Transverse colon (tissue), 4 donors: Measurements from ENCODE around the gene LAMA5. TPM values are rescaled to one million over a fixed set of nuclear protein-coding genes. Genes with fewer than 3 reads are reported as not detected.

Source experiments
- DNase-seq: peaks from one replicate; pipeline ENCODE4 v3.0.0-alpha.2; 2019
- H3K27ac ChIP-seq, 4 donors: fragments of 200-600 bp; sonication (generic); 2 replicates each; pipeline ENCODE4 v1.5.1; 2016 to 2018; ENCODE audit warnings: inconsistent platforms in 4 of 4
- H3K27me3 ChIP-seq: fragments of 200-600 bp; sonication (generic); 2 replicates; pipeline ENCODE4 v1.5.1; 2017; ENCODE audit warnings: inconsistent platforms
- H3K36me3 ChIP-seq, 4 donors: fragments of 200-600 bp; sonication (generic); 2 replicates each; pipeline ENCODE4 v1.5.1; 2017 to 2019; ENCODE audit warnings: inconsistent platforms in 4 of 4
- H3K4me1 ChIP-seq, 4 donors: fragments of 200-600 bp; sonication (generic); 2 replicates each; pipeline ENCODE4 v1.5.1; 2017 to 2020; ENCODE audit warnings: inconsistent platforms in 4 of 4
- H3K4me3 ChIP-seq, 4 donors: fragments of 200-600 bp; sonication (generic); 1 replicate in 1 of 4; 2 replicates in 3 of 4; pipeline versions ENCODE4 v1.5.1 to v1.6.1; 2017 to 2019; ENCODE audit warnings: inconsistent platforms in 4 of 4
- H3K9me3 ChIP-seq, 2 donors: fragments of 200-600 bp; sonication (generic); 2 replicates each; pipeline ENCODE4 v1.5.1; 2017 to 2019; ENCODE audit warnings: inconsistent platforms in 2 of 2
- CTCF ChIP-seq, 5 experiments: fragments of 200-600 bp in 3 of 5; fragments of 450-650 bp in 2 of 5; sonication (generic) in 3 of 5; IDR thresholded peaks; 1 replicate in 2 of 5; 2 replicates in 3 of 5; pipeline ENCODE4 v1.5.1; 2016 to 2017; ENCODE audit warnings: antibody characterized with exemption in 5 of 5, inconsistent platforms in 3 of 5, mild to moderate bottlenecking in 2 of 5, moderate library complexity in 1 of 5
- EP300 ChIP-seq: sonication (generic); formaldehyde crosslinking; IDR thresholded peaks from one replicate; pipeline ENCODE4 v1.6.1; 2017; ENCODE audit warnings: antibody characterized with exemption, low read depth
- POLR2A ChIP-seq: fragments of 450-650 bp; IDR thresholded peaks from one replicate; pipeline ENCODE4 v1.6.1; 2016; ENCODE audit warnings: antibody characterized with exemption, mild to moderate bottlenecking, moderate library complexity
- POLR2AphosphoS5 ChIP-seq, 3 donors: sonication (generic); formaldehyde crosslinking; IDR thresholded peaks; one replicate each; pipeline ENCODE4 v1.6.1; 2016; ENCODE audit warnings: antibody characterized with exemption in 3 of 3
- WGBS, 2 donors: methylation state at CpG; one replicate each; pipeline ENCODE4 v1.1.5; 2018; ENCODE audit warnings: low coverage in 1 of 2; 5-methylcytosine and 5-hydroxymethylcytosine counted together
- in situ Hi-C, 4 donors: fragments of 200-750 bp; cut with MboI; loops; one replicate each; pipeline versions ENCODE4 v1.15.0 to v1.15.1; 2017; ENCODE audit warnings: low sequenced_read_pairs in 3 of 4, low pct_ligation_motif_present in 1 of 4, low pct_unique_long_range_greater_than_20kb in 1 of 4
- intact Hi-C: fragments of 100-400 bp; cut with DNase I; formaldehyde crosslinking; loops from one replicate; pipeline ENCODE4 v1.15.1; 2023; ENCODE audit warnings: low total_unique reads
- total RNA-seq, 4 donors: library from RNA; depleted of rRNA; stranded (reverse); fragments of >200 nt; gene quantifications; one replicate each; pipeline ENCODE4 v1.1.0, GENCODE V29; 2016

LAMA5 gene
- total RNA-seq, 4 donors from 2014 or later = 33.2 to 269 (median 91.3) TPM

- Histone ChIP-seq H3K9me3 (no peaks in the 10 kb centered on the region), H3K27me3 (no peaks in the 10 kb centered on the region), H3K4me1 (peaks cover 48 to 67% (median 52%) of the 10 kb centered on the region in 4 donors), H3K4me3 (no peak overlapping the region), H3K36me3 (no peaks in the 10 kb centered on the region), H3K27ac (peak overlapping the region; percentile 81 to 88 (median 84))
- intact Hi-C loops = no loop called here
- TF ChIP-seq CTCF (IDR thresholded peaks at IDR 0.05) (no peak), POLR2AphosphoS5 (IDR thresholded peaks at IDR 0.05) (no peak)
- in situ Hi-C loops = no loop called here
- WGBS, 2 donors = 79% methylated on average over 14 of the region's 14 CpGs; no CpG with 5 or more reads in 1 of the 2 donors
- DNase-seq = no peak
Measured at GRCh38 chr20:62354031-62354808, 12.9 kb downstream of the LAMA5 start.

- H3K4me1 ChIP-seq = peaks cover 40 to 60% (median 45%) of the 10 kb centered on the region in 4 donors
- WGBS, 2 donors = 85% methylated on average over 13 of the region's 16 CpGs; no CpG with 5 or more reads in 1 of the 2 donors
- TF ChIP-seq CTCF (IDR thresholded peaks at IDR 0.05) = no peak
- TF ChIP-seq EP300 = no peak
- TF ChIP-seq POLR2AphosphoS5 (IDR thresholded peaks at IDR 0.05) = no peak
- no peak for TF ChIP-seq POLR2A
Measured at GRCh38 chr20:62353289-62354030, 13.7 kb downstream of the LAMA5 start.

GRCh38 chr20:62352402-62353288, 14.5 kb downstream of the LAMA5 start:
- H3K4me1 ChIP-seq = peaks cover 33 to 52% (median 38%) of the 10 kb centered on the region in 4 donors
- no peak overlapping the region for H3K4me3 ChIP-seq
- H3K27ac ChIP-seq = peak overlapping the region; percentile 62 to 87 (median 74)
- no peaks in the 10 kb centered on the region for H3K9me3 ChIP-seq
- no peaks in the 10 kb centered on the region for H3K27me3 ChIP-seq
- WGBS, 2 donors = 61% methylated on average over 28 of the region's 43 CpGs; no CpG with 5 or more reads in 1 of the 2 donors
- DNase-seq = no peak
- in situ Hi-C loops = no loop called here
- intact Hi-C loops = loop anchor here (2.0 kb wide), 1 partner anchor 22 kb away; no protein-coding TSS in a partner anchor
- no peaks in the 10 kb centered on the region for H3K36me3 ChIP-seq
- no peak for TF ChIP-seq EP300
- peak in 2 of 3 donors; percentile 40 to 42 for TF ChIP-seq POLR2AphosphoS5 (IDR thresholded peaks at IDR 0.05)
- TF ChIP-seq CTCF (IDR thresholded peaks at IDR 0.05) = peak in 3 of 5 experiments; percentile 11 to 32 (median 12)

More at GRCh38 chr20:62353289-62354030, 13.7 kb downstream of the LAMA5 start:
- Histone ChIP-seq H3K36me3 (no peaks in the 10 kb centered on the region), H3K27ac (peak overlapping the region; percentile 62 to 87 (median 74)), H3K9me3 (no peaks in the 10 kb centered on the region), H3K27me3 (no peaks in the 10 kb centered on the region), H3K4me3 (no peak overlapping the region)
- in situ Hi-C loops = no loop called here
- intact Hi-C loops = loop anchor here (2.0 kb wide), 1 partner anchor 21 kb away; no protein-coding TSS in a partner anchor
- no peak for DNase-seq
